GM18858 (cell line): ENCODE data around the gene TSNAX.

Experiments used
- ATAC-seq: cut with Tn5 transposase; IDR thresholded peaks from one replicate; pipeline ENCODE4 v1.9.1; 2021; ENCODE audit not compliant: unreplicated experiment

Gene TSNAX

GRCh38 chr1:231518485-231519034, 9.9 kb upstream of the TSNAX start:
- ATAC-seq = no peak

- no peak for ATAC-seq
These were observed 9.3 kb upstream of the TSNAX start for GRCh38 chr1:231519166-231519565.

- ATAC-seq = no peak
These were observed 6.4 kb upstream of the TSNAX start for GRCh38 chr1:231522038-231522437.

- ATAC-seq = no peak
These were observed 5.4 kb upstream of the TSNAX start for GRCh38 chr1:231522931-231523642.

- ATAC-seq = no peak
These were observed 4.7 kb upstream of the TSNAX start for GRCh38 chr1:231523816-231524215.

- no peak for ATAC-seq
These were observed 1.9 kb upstream of the TSNAX start for GRCh38 chr1:231526536-231526935.

- ATAC-seq = peak; percentile 5
These were observed 790 bp upstream of the TSNAX start for GRCh38 chr1:231527586-231528171.

GRCh38 chr1:231533240-231533639, 4.8 kb downstream of the TSNAX start:
- ATAC-seq = no peak

GRCh38 chr1:231534703-231535159, 6.3 kb downstream of the TSNAX start:
- no peak for ATAC-seq

- ATAC-seq = no peak
These were observed 7.6 kb downstream of the TSNAX start for GRCh38 chr1:231536099-231536498.

- ATAC-seq = no peak
These were observed 12.4 kb downstream of the TSNAX start for GRCh38 chr1:231540847-231541246.

- ATAC-seq = no peak
These were observed 13.4 kb downstream of the TSNAX start for GRCh38 chr1:231541842-231542241.

- ATAC-seq = no peak
These were observed 16.6 kb downstream of the TSNAX start for GRCh38 chr1:231544943-231545592.

GRCh38 chr1:231546693-231547092, 18.2 kb downstream of the TSNAX start:
- no peak for ATAC-seq

GRCh38 chr1:231549733-231550447, 21.4 kb downstream of the TSNAX start:
- ATAC-seq = no peak

- no peak for ATAC-seq
These were observed 21.9 kb downstream of the TSNAX start for GRCh38 chr1:231550448-231550781.

- ATAC-seq = no peak
These were observed 24.9 kb downstream of the TSNAX start for GRCh38 chr1:231553320-231553719.

GRCh38 chr1:231554969-231555368, 26.5 kb downstream of the TSNAX start:
- no peak for ATAC-seq

GRCh38 chr1:231557411-231557810, 28.9 kb downstream of the TSNAX start:
- no peak for ATAC-seq

GRCh38 chr1:231557898-231558707, 29.6 kb downstream of the TSNAX start:
- ATAC-seq = no peak
